Hepatocyte (in vitro differentiated cells): ENCODE data around the gene CEACAM19. TPM values are rescaled to one million over a fixed set of nuclear protein-coding genes. Genes with fewer than 3 reads are reported as not detected.

Experiments used
- DNase-seq: peaks from one replicate; pipeline ENCODE4 v3.0.0-alpha.2; 2016; ENCODE audit warnings: low spot score
- H2AFZ ChIP-seq: fragments of 200-600 bp; sonication (generic); 2 replicates; pipeline ENCODE4 v1.6.0; 2016; ENCODE audit warnings: antibody characterized with exemption, mild to moderate bottlenecking
- H3K27ac ChIP-seq: fragments of 200-600 bp; sonication (generic); 2 replicates; pipeline ENCODE4 v1.5.1; 2016; ENCODE audit warnings: mild to moderate bottlenecking
- H3K27me3 ChIP-seq: fragments of 200-600 bp; sonication (generic); 2 replicates; pipeline ENCODE4 v1.6.1; 2016
- H3K36me3 ChIP-seq: fragments of 200-600 bp; sonication (generic); replicated peaks from 2 replicates; pipeline ENCODE4 v1.5.1; 2016; ENCODE audit warnings: low read depth; ENCODE audit not compliant: insufficient read depth
- H3K4me1 ChIP-seq: fragments of 200-600 bp; sonication (generic); 2 replicates; pipeline ENCODE4 v1.5.1; 2016; ENCODE audit warnings: mild to moderate bottlenecking, moderate library complexity; ENCODE audit not compliant: insufficient read depth
- H3K4me2 ChIP-seq: fragments of 200-600 bp; sonication (generic); 2 replicates; pipeline ENCODE4 v1.6.0; 2016
- H3K4me3 ChIP-seq: fragments of 200-600 bp; sonication (generic); 2 replicates; pipeline ENCODE4 v1.5.1; 2016; ENCODE audit warnings: mild to moderate bottlenecking
- H3K79me2 ChIP-seq: fragments of 200-600 bp; sonication (generic); 2 replicates; pipeline ENCODE4 v1.6.0; 2017; ENCODE audit warnings: mild to moderate bottlenecking
- H3K9me2 ChIP-seq: fragments of 200-600 bp; sonication (generic); replicated peaks from 2 replicates; pipeline ENCODE4 v1.6.0; 2017; ENCODE audit warnings: mild to moderate bottlenecking; ENCODE audit not compliant: insufficient read depth
- H3K9me3 ChIP-seq: fragments of 200-600 bp; sonication (generic); 2 replicates; pipeline ENCODE4 v1.5.1; 2016; ENCODE audit warnings: low read depth, mild to moderate bottlenecking
- H4K20me1 ChIP-seq: fragments of 200-600 bp; sonication (generic); 2 replicates; pipeline ENCODE4 v1.6.0; 2016; ENCODE audit warnings: mild to moderate bottlenecking; ENCODE audit not compliant: insufficient read depth, poor library complexity, severe bottlenecking
- CTCF ChIP-seq: fragments of 200-600 bp; sonication (generic); IDR thresholded peaks from 2 replicates; pipeline ENCODE4 v1.5.1; 2016; ENCODE audit warnings: antibody characterized with exemption, mild to moderate bottlenecking; ENCODE audit not compliant: poor library complexity
- EZH2 ChIP-seq: fragments of 200-600 bp; sonication (generic); IDR thresholded peaks from 2 replicates; pipeline ENCODE4 v1.6.1; 2016; ENCODE audit warnings: antibody characterized with exemption, mild to moderate bottlenecking, borderline replicate concordance
- EZH2phosphoT487 ChIP-seq: fragments of 200-600 bp; sonication (generic); IDR thresholded peaks from one replicate; pipeline ENCODE4 v1.6.1; 2018; ENCODE audit warnings: antibody characterized with exemption, mild to moderate bottlenecking, low read depth, moderate library complexity; ENCODE audit not compliant: unreplicated experiment, severe bottlenecking
- WGBS: methylation state at CpG from one replicate; pipeline ENCODE4 v1.1.6; 2016; ENCODE audit warnings: low lambda C conversion rate; ENCODE audit errors: missing lambda C conversion rate; 5-methylcytosine and 5-hydroxymethylcytosine counted together
- polyA plus RNA-seq: library from polyadenylated mRNA; unstranded; fragments of >200 nt; fragmentation: Nextera tagmentation; extraction: Ambion mirVana; gene quantifications from 2 replicates; pipeline ENCODE4 v1.2.1, GENCODE V29; 2016
- total RNA-seq: library from RNA; depleted of rRNA; stranded (reverse); fragments of >200 nt; gene quantifications from 2 replicates; pipeline ENCODE4 v1.2.3, GENCODE V29; 2014

The CEACAM19 gene
- total and polyA plus RNA-seq, 2 experiments from 2014 or later = 2.8 to 5.6 TPM

- Histone ChIP-seq H3K4me1 (peaks cover 5% of the 10 kb centered on the region), H2AFZ (no peak within 1 kb of the TSS)
Measured at GRCh38 chr19:44698492-44699201, 27.4 kb downstream of the CEACAM19 start, which contains the start of gene CEACAM16. CEACAM16 (plus strand) TSS chr19:44699151; CDS start chr19:44701457, 2,306 bp downstream.

GRCh38 chr19:44700547-44700946, 29.3 kb downstream of the CEACAM19 start:
- 93% methylated on average over 5 of the region's 5 CpGs for WGBS
- Histone ChIP-seq H3K79me2 (no peaks in the 10 kb centered on the region), H3K4me3 (no peak overlapping the region), H3K4me2 (no peak overlapping the region), H3K27ac (no peak overlapping the region), H2AFZ (no peak overlapping the region), H3K9me3 (no peaks in the 10 kb centered on the region), H4K20me1 (no peaks in the 10 kb centered on the region), H3K4me1 (no peaks in the 10 kb centered on the region), H3K9me2 (no peaks in the 10 kb centered on the region), H3K36me3 (no peaks in the 10 kb centered on the region), H3K27me3 (no peaks in the 10 kb centered on the region)
- no peak for DNase-seq
- no peak for TF ChIP-seq EZH2phosphoT487
- no peak for TF ChIP-seq EZH2
- TF ChIP-seq CTCF = no peak

More at GRCh38 chr19:44698492-44699201, 27.4 kb downstream of the CEACAM19 start, which contains the start of gene CEACAM16:
- no peaks in the 10 kb centered on the region for H3K27me3 ChIP-seq
- H3K36me3 ChIP-seq = no peaks in the 10 kb centered on the region
- DNase-seq = no peak
- 92% methylated on average over 13 of the region's 13 CpGs for WGBS
- H3K27ac ChIP-seq = no peak within 1 kb of the TSS
- no peaks in the 10 kb centered on the region for H4K20me1 ChIP-seq
- no peaks in the 10 kb centered on the region for H3K79me2 ChIP-seq
- H3K9me2 ChIP-seq = no peaks in the 10 kb centered on the region
- no peak within 1 kb of the TSS for H3K4me3 ChIP-seq
- H3K4me2 ChIP-seq = no peak within 1 kb of the TSS
- H3K9me3 ChIP-seq = no peaks in the 10 kb centered on the region
- TF ChIP-seq EZH2phosphoT487 = no peak

- H3K27ac ChIP-seq = no peak overlapping the region
- no peak overlapping the region for H3K4me3 ChIP-seq
- no peak overlapping the region for H2AFZ ChIP-seq
- H3K4me1 ChIP-seq = no peaks in the 10 kb centered on the region
- H3K9me3 ChIP-seq = no peaks in the 10 kb centered on the region
- no peaks in the 10 kb centered on the region for H3K27me3 ChIP-seq
- no peak for DNase-seq
- WGBS = 95% methylated on average over 11 of the region's 15 CpGs
- TF ChIP-seq CTCF (no peak), EZH2 (no peak), EZH2phosphoT487 (no peak)
- H3K79me2 ChIP-seq = no peaks in the 10 kb centered on the region
- H3K4me2 ChIP-seq = no peak overlapping the region
- H3K9me2 ChIP-seq = no peaks in the 10 kb centered on the region
- H4K20me1 ChIP-seq = no peaks in the 10 kb centered on the region
- no peaks in the 10 kb centered on the region for H3K36me3 ChIP-seq
Measured at GRCh38 chr19:44701228-44701627, 29.9 kb downstream of the CEACAM19 start.

- no peak for TF ChIP-seq EZH2phosphoT487
- TF ChIP-seq CTCF = no peak
- no peak for TF ChIP-seq EZH2
- Histone ChIP-seq H2AFZ (no peak overlapping the region), H3K27me3 (no peaks in the 10 kb centered on the region), H3K9me3 (no peaks in the 10 kb centered on the region), H4K20me1 (no peaks in the 10 kb centered on the region), H3K9me2 (no peaks in the 10 kb centered on the region), H3K4me3 (no peak overlapping the region), H3K79me2 (no peaks in the 10 kb centered on the region), H3K4me2 (no peak overlapping the region), H3K36me3 (no peaks in the 10 kb centered on the region), H3K27ac (no peak overlapping the region), H3K4me1 (no peaks in the 10 kb centered on the region)
- no peak for DNase-seq
- 90% methylated on average over 17 of the region's 17 CpGs for WGBS
Measured at GRCh38 chr19:44702551-44703176, 31.4 kb downstream of the CEACAM19 start.
